Left cardiac atrium (tissue), 4 donors: Measurements from ENCODE around the gene DGKE. TPM values are rescaled to one million over a fixed set of nuclear protein-coding genes. Genes with fewer than 3 reads are reported as not detected.

ENCODE experiments used
- ATAC-seq, 2 donors: fragments of 200-7000 bp; cut with Tn5 transposase; one replicate each; pipeline ENCODE4 v1.9.1; 2020; ENCODE audit warnings: mild to moderate bottlenecking in 2 of 2, moderate library complexity in 2 of 2
- DNase-seq: peaks from one replicate; pipeline ENCODE4 v3.0.0-alpha.2; 2020
- intact Hi-C, 2 donors: fragments of 100-400 bp; cut with DNase I; formaldehyde crosslinking; loops; one replicate each; pipeline versions ENCODE4 v1.14.1 to v1.15.1; 2022 to 2023
- total RNA-seq, 2 donors: library from RNA; stranded (reverse); fragmentation: NEBNext Ultra II Directional; extraction: Animal tissue kit (Norgen Biotek cat#: 25700); gene quantifications; one replicate each; pipeline ENCODE4 v1.2.1, GENCODE V29; 2021
- donor health status: DM: no; HTN: yes; CAD: no.
- donor health status: DM: no; HTN: yes; CAD: no; lungs with severe emphysema.
- donor health status: DM: yes; HTN: yes; CAD: no.
- donor health status: Dilated cardiomyopathy.

The DGKE gene
- total RNA-seq, 2 donors from 2014 or later: 4.7 to 7.0 TPM

DNA sequence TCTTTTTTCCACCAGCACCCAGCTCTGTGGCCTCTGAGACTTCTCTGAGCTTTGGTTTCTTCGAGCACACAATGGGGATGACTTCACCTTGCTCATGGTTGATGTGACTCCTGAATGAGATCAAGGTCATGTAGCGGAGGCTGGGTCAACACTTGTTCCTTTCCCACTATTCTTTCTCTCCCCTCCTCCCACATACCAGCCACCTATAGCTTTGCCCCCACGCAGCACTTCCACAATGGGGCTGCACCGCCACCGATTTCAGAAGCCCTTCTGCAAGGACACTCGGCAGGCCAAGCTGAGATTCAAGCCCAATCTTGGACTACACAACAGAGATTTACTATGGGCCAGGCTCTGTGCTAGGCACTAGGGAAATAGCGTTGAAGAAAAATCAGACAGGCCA, 65.5 kb downstream of the DGKE start:
- intact Hi-C loops: no loop called here
- no peak for ATAC-seq

DNA sequence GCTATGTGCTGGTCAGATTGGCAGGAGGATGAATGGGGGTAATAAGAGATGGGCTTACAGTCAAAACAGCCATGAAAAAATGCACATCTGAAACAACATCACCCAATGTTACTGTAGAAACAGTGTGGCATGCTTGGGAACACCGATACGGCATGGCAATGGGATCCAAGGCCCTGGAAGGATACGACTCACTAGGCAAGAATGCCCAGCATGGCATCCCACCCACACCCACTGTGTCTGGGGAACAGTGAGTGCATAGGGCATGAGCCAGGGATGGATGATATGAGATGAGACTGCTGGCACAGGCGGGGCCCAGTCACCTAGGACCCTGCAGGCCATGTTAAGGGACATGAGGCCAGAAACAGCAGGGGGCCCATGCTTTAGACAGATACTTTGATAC, 68.4 kb downstream of the DGKE start:
- DNase-seq (no peak), ATAC-seq (peak in 1 of 2 donors; percentile 28)
- intact Hi-C loops: no loop called here

More for the DNA sequence above, 65.5 kb downstream of the DGKE start:
- no peak for DNase-seq

DNA sequence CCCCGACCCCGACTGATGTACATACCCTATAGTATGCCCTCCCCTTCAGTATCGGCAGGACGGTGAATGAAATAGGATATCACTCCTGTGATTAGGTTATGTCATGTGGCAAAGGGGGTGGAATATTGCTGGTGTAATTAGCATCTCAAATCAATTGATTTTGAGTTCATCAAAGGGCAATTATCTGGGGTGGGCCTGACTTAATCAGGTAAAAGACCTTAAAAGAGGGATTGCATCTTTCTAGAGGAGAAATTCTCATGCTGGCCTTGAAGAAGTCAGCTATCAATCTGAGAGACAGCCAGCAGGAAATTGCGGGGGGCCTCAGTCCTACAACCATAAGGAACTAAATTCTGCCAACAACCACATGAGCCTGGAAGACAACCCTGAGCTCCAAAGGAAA, 69.6 kb downstream of the DGKE start:
- intact Hi-C loops: no loop called here
- ATAC-seq: no peak
- DNase-seq: no peak

DNA sequence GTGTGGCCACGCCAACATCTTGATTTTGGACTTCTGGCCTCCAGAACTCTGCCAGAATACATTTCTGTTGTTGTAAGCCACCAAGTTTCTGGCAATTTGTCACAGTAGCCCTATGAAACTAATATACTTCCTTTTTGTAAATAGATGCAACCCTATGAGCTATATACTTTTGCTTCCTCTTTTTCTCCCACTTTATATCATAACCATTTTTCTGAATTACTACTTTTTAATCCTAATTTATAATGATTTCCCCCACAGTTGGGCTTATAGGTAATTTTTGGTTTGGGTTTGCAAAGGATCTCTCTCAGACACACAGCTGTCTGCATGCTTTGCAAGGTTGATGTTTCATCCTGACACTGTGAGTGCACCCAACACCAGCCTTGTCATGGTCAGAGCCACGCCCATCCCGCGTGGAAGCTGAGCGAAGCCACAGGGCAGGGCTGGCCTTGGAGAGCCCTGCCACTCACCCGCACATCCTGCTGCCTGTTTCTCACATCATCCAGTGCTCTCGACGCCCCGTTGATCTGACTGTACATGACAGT, 74.1 kb downstream of the DGKE start:
- peak in 1 of 2 donors; percentile 62 for ATAC-seq
- intact Hi-C loops: no loop called here
- DNase-seq: peak; percentile 64

DNA sequence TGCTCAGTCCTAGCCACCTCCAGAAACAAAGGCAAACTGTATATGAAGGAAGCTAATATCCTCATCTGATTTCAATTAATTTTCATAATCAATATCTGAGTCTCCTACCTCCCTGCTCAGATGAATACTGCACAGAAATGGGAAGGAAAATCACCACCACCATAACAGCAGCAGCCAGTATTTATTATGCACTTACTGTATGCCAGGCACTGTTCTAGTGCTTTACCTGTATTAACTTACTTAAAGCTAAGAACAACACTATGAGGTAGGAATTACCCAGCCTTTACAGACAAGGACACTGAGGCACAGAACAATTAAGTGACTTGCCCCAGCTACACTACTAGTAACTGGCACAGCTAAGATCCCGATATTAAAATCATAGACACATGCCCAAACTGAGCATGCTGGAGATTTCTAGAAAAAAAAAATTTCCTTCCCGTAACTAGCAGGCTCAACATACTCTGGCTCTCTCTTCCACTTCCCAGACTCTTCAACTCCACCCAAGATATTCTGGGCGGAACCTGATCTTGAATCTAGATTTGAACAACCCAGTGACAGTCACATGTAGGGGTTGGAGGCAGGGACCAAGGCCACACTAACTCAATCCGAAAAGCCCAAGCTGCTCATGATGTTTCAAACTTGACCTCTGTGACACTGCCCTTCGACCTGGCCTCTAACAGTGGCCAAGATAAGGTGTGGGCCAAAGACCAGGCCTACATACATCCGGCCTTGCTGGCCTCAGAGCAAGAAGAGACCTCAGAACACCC, 76.0 kb downstream of the DGKE start:
- peak; percentile 61 for DNase-seq
- ATAC-seq: peak in 1 of 2 donors; percentile 0
- intact Hi-C loops: no loop called here

DNA sequence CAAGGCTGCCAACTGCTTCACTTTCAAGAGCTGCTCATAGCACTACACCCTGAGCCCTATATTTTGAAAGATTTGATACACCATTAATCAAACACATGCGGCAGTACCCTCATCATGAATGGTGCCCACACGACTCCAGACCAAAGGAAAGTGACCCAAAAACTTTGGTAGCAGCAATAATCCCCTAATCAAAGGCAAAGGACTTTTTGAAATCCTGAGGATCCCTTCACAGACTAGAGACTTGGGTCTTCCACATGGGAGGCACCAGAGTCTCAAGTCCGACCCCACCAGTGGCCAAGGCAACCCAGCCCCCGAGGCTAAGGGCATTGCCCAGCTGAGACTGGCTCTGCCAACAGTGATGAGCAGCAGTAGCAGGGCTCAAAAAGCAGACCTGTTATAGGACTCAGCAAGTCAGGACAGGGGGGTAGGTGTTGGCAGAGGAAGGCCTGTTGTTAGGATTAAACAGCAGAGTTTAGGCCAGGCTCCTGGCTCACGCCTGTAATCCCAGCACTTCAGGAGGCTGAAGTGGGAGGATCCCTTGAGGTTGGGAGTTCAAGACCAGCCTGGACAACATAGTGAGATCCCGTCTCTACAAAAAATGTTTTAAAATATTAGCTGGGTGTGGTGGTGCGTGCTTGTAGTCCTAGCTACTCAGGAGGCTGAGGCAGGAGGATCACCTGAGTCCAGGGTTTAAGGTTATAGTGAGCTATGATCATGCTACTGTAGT, 76.7 kb downstream of the DGKE start:
- DNase-seq (no peak), ATAC-seq (no peak)
- intact Hi-C loops: no loop called here

DNA sequence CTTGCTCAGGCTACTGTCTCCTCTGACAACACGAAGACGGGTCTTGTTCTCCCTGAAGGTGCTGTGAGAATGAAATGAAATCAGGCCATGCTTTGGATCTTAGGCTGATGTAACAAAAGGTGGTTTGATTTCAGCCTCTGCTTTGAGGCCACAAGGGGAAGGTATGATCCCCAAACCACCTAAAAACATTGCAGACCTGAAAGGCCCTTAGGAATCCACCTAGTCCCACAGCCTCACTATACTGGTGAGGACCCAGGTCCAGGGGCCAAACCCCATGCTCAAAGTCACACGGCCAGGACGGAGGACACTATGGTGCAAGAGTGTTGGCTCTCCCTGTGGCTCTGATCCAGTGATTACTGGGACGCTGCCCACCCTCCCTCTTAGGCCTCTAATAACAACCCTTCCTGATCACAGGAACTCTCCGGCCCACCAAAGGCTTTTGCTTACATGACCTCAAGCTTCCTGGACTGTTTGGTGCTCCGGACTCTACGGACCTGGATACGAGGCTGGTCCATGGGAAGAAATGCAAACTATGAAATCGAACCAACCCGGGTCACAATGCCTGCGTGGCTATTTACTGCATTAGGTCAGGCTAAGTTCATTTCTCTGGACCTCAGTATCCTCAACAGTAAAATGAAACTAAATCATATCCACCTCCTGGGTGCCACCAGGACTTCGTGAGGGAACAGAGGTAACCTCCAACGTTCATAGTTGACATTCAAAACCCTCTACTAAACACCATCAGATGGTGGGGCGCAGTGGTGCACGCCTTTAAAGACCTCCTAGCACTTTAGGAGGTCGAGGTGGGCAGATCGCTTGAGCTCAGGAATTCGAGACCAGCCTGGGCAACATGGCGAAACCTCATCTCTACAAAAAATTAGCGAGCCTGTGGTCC, 78.4 kb downstream of the DGKE start:
- no peak for ATAC-seq
- DNase-seq: peak; percentile 71
- intact Hi-C loops: no loop called here

DNA sequence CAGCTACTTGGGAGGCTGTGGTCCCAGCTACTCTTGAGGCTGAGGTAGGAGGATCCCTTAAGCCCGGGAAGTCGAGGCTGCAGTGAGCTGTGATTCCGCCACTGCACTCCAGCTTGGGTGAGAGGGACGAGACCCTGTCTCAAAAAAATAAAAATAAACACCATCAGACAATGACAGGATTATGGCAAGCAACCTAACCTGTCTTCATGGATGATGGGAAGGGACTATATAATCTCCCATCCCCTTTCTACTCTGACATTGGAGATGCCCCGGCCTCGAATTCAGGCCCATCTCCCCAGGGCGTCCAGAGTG, 79.0 kb downstream of the DGKE start:
- ATAC-seq: no peak
- no peak for DNase-seq
- intact Hi-C loops: no loop called here

DNA sequence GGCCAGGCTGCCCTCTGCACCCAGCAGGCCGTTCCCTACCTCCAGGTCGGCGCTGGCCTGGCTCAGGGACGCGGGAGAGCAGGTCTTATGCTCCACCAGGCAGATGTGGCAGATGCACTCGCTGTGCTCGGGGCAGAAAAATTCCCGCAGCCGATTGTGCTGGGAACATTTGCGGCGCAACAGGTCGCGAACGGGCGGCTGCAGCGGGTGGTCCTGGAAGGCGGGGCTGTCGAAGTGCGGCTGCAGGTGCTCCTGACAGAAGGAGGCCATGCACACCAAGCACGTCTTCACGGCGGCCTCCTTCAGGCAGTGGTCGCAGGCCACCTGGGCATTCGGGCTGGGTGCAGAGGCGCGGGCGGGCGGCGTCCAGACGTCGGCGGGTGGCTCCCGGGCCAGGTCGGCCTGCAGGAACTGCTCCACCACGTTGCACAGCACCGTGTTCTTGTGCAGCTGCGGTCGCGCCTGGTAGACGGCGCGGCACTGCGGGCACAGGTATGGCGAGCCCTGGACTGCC, 79.5 kb downstream of the DGKE start:
- DNase-seq (no peak), ATAC-seq (peak; percentile 44 to 46)
- intact Hi-C loops: no loop called here

DNA sequence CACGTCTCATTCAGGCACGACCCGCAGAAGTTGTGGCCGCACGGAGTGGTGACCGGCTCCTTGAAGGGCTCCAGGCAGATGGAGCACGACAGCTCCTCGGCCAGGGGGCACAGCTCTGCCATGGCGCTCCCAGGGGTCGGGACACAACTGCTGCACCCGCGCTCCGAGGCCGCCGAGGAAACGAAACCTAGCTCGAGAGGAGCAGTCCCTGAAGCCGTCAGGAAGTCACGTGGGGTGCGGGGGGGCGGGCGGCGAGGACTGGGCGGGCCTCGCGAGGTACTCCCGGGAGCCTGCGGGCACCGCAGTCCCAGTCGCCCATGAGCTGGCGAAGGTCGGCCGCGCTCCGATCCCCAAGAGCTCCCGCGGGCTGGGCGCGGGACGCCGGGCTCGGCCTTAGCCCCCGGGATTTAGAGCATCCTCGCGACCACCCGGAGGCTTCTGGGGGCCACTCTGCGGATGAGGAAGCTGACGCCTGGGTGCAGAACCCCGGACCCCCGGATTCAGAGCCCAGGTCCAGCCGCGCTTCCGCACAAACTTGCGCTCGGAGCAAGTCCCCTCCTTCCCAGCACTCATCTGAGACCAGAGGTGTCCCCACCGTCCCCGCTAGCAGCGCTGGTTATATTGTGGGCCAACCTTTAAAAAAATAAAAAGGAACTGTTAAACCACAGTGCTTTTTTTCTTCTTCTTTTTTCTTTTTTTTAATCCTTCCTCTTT, 80.1 kb downstream of the DGKE start, which contains the start of gene TRIM25:
TRIM25 (minus strand) TSS at position 183 of the 714 bp plus-strand sequence; CDS start at position 122, 61 bp downstream.
- DNase-seq (peak; percentile 93), ATAC-seq (peak; percentile 95 to 98)
- intact Hi-C loops: no loop called here

DNA sequence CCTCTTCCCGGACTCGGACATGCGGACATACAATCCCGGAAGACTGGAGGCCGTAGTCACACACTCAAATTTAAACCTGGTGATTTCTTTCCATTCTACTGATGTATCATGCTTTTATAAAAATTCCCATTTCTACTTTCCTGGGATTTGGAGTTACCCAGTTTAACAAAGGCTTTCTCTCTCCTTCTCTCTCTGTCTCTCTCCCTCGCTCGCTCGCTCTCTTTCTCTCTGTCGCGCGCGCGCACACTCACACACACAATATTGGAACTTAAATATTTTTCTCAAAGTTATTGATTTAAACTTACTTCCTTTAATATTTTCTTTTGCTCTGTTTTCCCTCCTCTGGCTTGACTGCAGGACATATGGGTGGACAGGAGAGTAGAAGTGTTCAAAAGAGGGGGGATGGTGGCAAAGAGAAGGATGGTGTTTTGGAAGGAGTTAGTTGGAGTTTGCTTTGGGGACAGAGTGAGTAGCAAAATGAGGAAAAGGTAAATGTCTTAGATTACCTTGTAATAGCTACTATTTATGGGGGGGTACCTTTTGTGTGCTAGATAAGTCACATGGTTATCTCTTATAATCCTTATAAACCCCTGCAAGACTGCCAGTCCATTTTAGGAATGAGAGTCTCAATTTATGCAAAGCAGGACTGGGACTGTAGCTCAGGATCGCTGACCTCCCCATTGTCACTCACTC, 80.8 kb downstream of the DGKE start:
- intact Hi-C loops: no loop called here
- ATAC-seq: no peak

DNA sequence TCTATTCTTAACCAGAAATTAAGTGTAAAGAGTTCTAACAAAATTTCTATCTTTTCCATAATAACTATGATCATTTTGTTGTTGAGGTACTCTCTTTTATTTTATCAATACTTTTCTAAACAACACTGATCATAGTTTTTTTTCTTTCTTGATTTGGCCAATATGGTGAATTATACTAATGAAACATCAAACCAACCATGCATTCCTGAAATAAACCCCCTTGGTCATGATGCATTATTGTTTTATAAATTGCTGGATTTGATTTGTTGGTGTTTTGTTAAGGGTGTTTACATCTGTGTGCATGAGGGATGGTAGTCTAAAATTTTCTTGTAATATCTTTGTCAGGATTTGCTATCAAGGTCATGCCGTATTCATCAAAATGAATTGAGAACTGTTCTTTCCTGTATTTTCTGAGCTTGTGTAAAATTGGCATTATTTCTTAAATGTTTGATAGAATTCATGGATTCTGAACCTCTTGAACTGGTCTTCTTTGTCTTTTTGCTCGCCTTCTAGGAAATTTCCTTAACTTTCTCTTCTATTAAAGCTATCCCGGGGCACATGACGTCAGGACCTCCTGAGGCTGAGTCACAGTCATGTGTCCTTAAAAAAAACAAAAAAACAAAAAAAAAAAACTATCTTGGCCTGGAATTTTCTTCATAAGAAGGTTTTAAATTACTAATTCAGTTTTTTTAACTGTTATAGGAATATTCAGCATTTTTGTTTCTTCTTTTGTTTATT, 83.8 kb downstream of the DGKE start:
- no peak for ATAC-seq
- intact Hi-C loops: no loop called here
- no peak for DNase-seq

More for the DNA sequence above, 80.8 kb downstream of the DGKE start:
- no peak for DNase-seq

DNA sequence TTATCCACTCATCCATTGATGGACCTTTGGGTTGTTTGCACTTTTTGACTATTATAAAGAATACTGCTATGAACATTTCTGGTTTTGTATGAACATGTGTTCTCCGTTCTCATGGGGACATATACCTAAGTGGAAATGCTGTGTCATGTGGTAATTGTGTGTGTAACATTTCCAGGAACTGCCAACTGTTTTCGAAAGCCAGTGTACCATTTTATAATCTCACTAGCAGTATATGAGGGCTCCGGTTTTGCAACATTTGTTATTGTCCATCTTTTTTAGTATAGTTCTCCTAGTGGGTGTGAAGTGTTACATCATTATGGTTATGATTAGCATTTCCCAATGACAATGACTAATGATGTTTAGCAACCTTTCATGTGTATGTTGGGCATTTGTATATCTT, 85.0 kb downstream of the DGKE start:
- intact Hi-C loops: no loop called here
- DNase-seq (no peak), ATAC-seq (no peak)
